Measurements from ENCODE around the gene MYO3A.
"Not testable (repeated sequence)": the region's sequence is repeated elsewhere in the genome, so short reads cannot be mapped to it uniquely, and the experiment has no call there.

Gene MYO3A

GRCh38 chr10:26093229-26093628 is 159.2 kb downstream of the MYO3A start:
- Histone ChIP-seq H3K79me1 (ENCODE audit: low read depth, low read length) (no peaks in the 10 kb centered on the region), H3K14ac (ENCODE audit: low read length) (no peak overlapping the region), H2BK5ac (ENCODE audit: low read length) (no peak overlapping the region), H4K8ac (ENCODE audit: low read depth, low read length) (no peak overlapping the region), H2AFZ (ENCODE audit: low read length) (no peak overlapping the region), H3K4me3 (ENCODE audit: low read length in 2 of 2) (no peak overlapping the region), H3K4me2 (ENCODE audit: insufficient read depth, low read length, poor library complexity, severe bottlenecking) (no peak overlapping the region), H3K9me3 (replicated peaks in 1 of 2; ENCODE audit: control insufficient read depth in 2 of 2, insufficient read depth in 1 of 2, low read depth in 1 of 2, low read length in 2 of 2) (no peaks in the 10 kb centered on the region), H3K27me3 (ENCODE audit: control insufficient read depth in 3 of 3, insufficient read depth in 3 of 3, low read depth in 1 of 3, low read length in 3 of 3) (no peaks in the 10 kb centered on the region), H3K4ac (ENCODE audit: low read length) (no peak overlapping the region), H2BK12ac (ENCODE audit: low read length) (no peak overlapping the region), H2BK120ac (ENCODE audit: low read depth, low read length) (no peak overlapping the region), H3K9ac (ENCODE audit: low read depth, low read length, poor library complexity) (no peak overlapping the region), H4K91ac (ENCODE audit: low read depth, low read length, poor library complexity) (no peak overlapping the region), H2AK5ac (ENCODE audit: low read depth, low read length) (no peak overlapping the region), H3K27ac (replicated peaks; ENCODE audit: low read length) (no peak overlapping the region), H3K23ac (ENCODE audit: low read depth, low read length, poor library complexity) (no peak overlapping the region), H3K18ac (ENCODE audit: low read length) (no peak overlapping the region), H3K4me1 (ENCODE audit: control insufficient read depth in 2 of 2, insufficient read depth in 1 of 2, low read depth in 1 of 2, low read length in 2 of 2) (no peaks in the 10 kb centered on the region), H2BK15ac (ENCODE audit: low read length) (no peak overlapping the region), H3K36me3 (replicated peaks in 1 of 2; ENCODE audit: control insufficient read depth in 2 of 2, insufficient read depth in 2 of 2, low read length in 2 of 2) (no peaks in the 10 kb centered on the region)
- no CpG with 5 or more reads among the region's 1 CpG for WGBS, 2 donors (ENCODE audit: extremely low coverage in 2 of 2, insufficient read length in 2 of 2, insufficient replicate concordance in 1 of 2)
- DNase-seq (ENCODE audit: low spot score): no peak

- no peak overlapping the region for H2BK120ac ChIP-seq (ENCODE audit: low read depth, low read length)
- H4K8ac ChIP-seq (ENCODE audit: low read depth, low read length): no peak overlapping the region
- H3K27ac ChIP-seq (replicated peaks; ENCODE audit: low read length): no peak overlapping the region
- no CpG with 5 or more reads among the region's 4 CpGs for WGBS, 2 donors (ENCODE audit: extremely low coverage in 2 of 2, insufficient read length in 2 of 2, insufficient replicate concordance in 1 of 2)
- no peak overlapping the region for H2AFZ ChIP-seq (ENCODE audit: low read length)
- no peak overlapping the region for H3K23ac ChIP-seq (ENCODE audit: low read depth, low read length, poor library complexity)
- H2BK15ac ChIP-seq (ENCODE audit: low read length): no peak overlapping the region
- no peak overlapping the region for H3K14ac ChIP-seq (ENCODE audit: low read length)
- H3K9ac ChIP-seq (ENCODE audit: low read depth, low read length, poor library complexity): no peak overlapping the region
- H3K79me1 ChIP-seq (ENCODE audit: low read depth, low read length): no peaks in the 10 kb centered on the region
- H2BK12ac ChIP-seq (ENCODE audit: low read length): no peak overlapping the region
- H4K91ac ChIP-seq (ENCODE audit: low read depth, low read length, poor library complexity): no peak overlapping the region
- H2BK5ac ChIP-seq (ENCODE audit: low read length): no peak overlapping the region
- H3K18ac ChIP-seq (ENCODE audit: low read length): no peak overlapping the region
- H3K36me3 ChIP-seq (replicated peaks in 1 of 2; ENCODE audit: control insufficient read depth in 2 of 2, insufficient read depth in 2 of 2, low read length in 2 of 2): no peaks in the 10 kb centered on the region
- no peak overlapping the region for H3K4me2 ChIP-seq (ENCODE audit: insufficient read depth, low read length, poor library complexity, severe bottlenecking)
- no peak for DNase-seq (ENCODE audit: low spot score)
- no peak overlapping the region for H2AK5ac ChIP-seq (ENCODE audit: low read depth, low read length)
- H3K9me3 ChIP-seq (replicated peaks in 1 of 2; ENCODE audit: control insufficient read depth in 2 of 2, insufficient read depth in 1 of 2, low read depth in 1 of 2, low read length in 2 of 2): no peaks in the 10 kb centered on the region
- H3K27me3 ChIP-seq (ENCODE audit: control insufficient read depth in 3 of 3, insufficient read depth in 3 of 3, low read depth in 1 of 3, low read length in 3 of 3): no peaks in the 10 kb centered on the region
- H3K4ac ChIP-seq (ENCODE audit: low read length): no peak overlapping the region
- H3K4me1 ChIP-seq (ENCODE audit: control insufficient read depth in 2 of 2, insufficient read depth in 1 of 2, low read depth in 1 of 2, low read length in 2 of 2): no peaks in the 10 kb centered on the region
- H3K4me3 ChIP-seq (ENCODE audit: low read length in 2 of 2): no peak overlapping the region
Observed at GRCh38 chr10:26095781-26096180, 161.8 kb downstream of the MYO3A start.

GRCh38 chr10:26097549-26097948 is 163.5 kb downstream of the MYO3A start:
- H3K18ac ChIP-seq (ENCODE audit: low read length); H3K4me3 ChIP-seq (ENCODE audit: low read length in 2 of 2); H3K27me3 ChIP-seq (ENCODE audit: control insufficient read depth in 3 of 3, insufficient read depth in 3 of 3, low read depth in 1 of 3, low read length in 3 of 3); H3K79me1 ChIP-seq (ENCODE audit: low read depth, low read length); H2BK12ac ChIP-seq (ENCODE audit: low read length); H3K36me3 ChIP-seq (replicated peaks in 1 of 2; ENCODE audit: control insufficient read depth in 2 of 2, insufficient read depth in 2 of 2, low read length in 2 of 2); H3K9me3 ChIP-seq (replicated peaks in 1 of 2; ENCODE audit: control insufficient read depth in 2 of 2, insufficient read depth in 1 of 2, low read depth in 1 of 2, low read length in 2 of 2); H3K9ac ChIP-seq (ENCODE audit: low read depth, low read length, poor library complexity); H3K4ac ChIP-seq (ENCODE audit: low read length); H3K23ac ChIP-seq (ENCODE audit: low read depth, low read length, poor library complexity); H2BK120ac ChIP-seq (ENCODE audit: low read depth, low read length); H2BK5ac ChIP-seq (ENCODE audit: low read length); H2AFZ ChIP-seq (ENCODE audit: low read length); H3K4me2 ChIP-seq (ENCODE audit: insufficient read depth, low read length, poor library complexity, severe bottlenecking); H3K14ac ChIP-seq (ENCODE audit: low read length); DNase-seq (ENCODE audit: low spot score); H4K8ac ChIP-seq (ENCODE audit: low read depth, low read length); H2AK5ac ChIP-seq (ENCODE audit: low read depth, low read length); H2BK15ac ChIP-seq (ENCODE audit: low read length); H3K27ac ChIP-seq (replicated peaks; ENCODE audit: low read length); H4K91ac ChIP-seq (ENCODE audit: low read depth, low read length, poor library complexity); H3K4me1 ChIP-seq (ENCODE audit: control insufficient read depth in 2 of 2, insufficient read depth in 1 of 2, low read depth in 1 of 2, low read length in 2 of 2): not testable (repeated sequence)
- no CpG with 5 or more reads among the region's 1 CpG for WGBS, 2 donors (ENCODE audit: extremely low coverage in 2 of 2, insufficient read length in 2 of 2, insufficient replicate concordance in 1 of 2)

- Histone ChIP-seq H3K4me3 (ENCODE audit: low read length in 2 of 2) (no peak overlapping the region), H2BK15ac (ENCODE audit: low read length) (no peak overlapping the region), H3K4ac (ENCODE audit: low read length) (no peak overlapping the region), H2BK5ac (ENCODE audit: low read length) (no peak overlapping the region), H3K27ac (replicated peaks; ENCODE audit: low read length) (no peak overlapping the region), H3K9ac (ENCODE audit: low read depth, low read length, poor library complexity) (no peak overlapping the region), H3K36me3 (replicated peaks in 1 of 2; ENCODE audit: control insufficient read depth in 2 of 2, insufficient read depth in 2 of 2, low read length in 2 of 2) (no peaks in the 10 kb centered on the region), H3K23ac (ENCODE audit: low read depth, low read length, poor library complexity) (no peak overlapping the region), H2BK12ac (ENCODE audit: low read length) (no peak overlapping the region), H2BK120ac (ENCODE audit: low read depth, low read length) (no peak overlapping the region), H4K8ac (ENCODE audit: low read depth, low read length) (no peak overlapping the region), H3K14ac (ENCODE audit: low read length) (no peak overlapping the region), H2AK5ac (ENCODE audit: low read depth, low read length) (no peak overlapping the region), H2AFZ (ENCODE audit: low read length) (no peak overlapping the region), H3K79me1 (ENCODE audit: low read depth, low read length) (no peaks in the 10 kb centered on the region), H3K9me3 (replicated peaks in 1 of 2; ENCODE audit: control insufficient read depth in 2 of 2, insufficient read depth in 1 of 2, low read depth in 1 of 2, low read length in 2 of 2) (no peaks in the 10 kb centered on the region), H3K18ac (ENCODE audit: low read length) (no peak overlapping the region), H4K91ac (ENCODE audit: low read depth, low read length, poor library complexity) (no peak overlapping the region), H3K4me1 (ENCODE audit: control insufficient read depth in 2 of 2, insufficient read depth in 1 of 2, low read depth in 1 of 2, low read length in 2 of 2) (no peaks in the 10 kb centered on the region), H3K4me2 (ENCODE audit: insufficient read depth, low read length, poor library complexity, severe bottlenecking) (no peak overlapping the region), H3K27me3 (ENCODE audit: control insufficient read depth in 3 of 3, insufficient read depth in 3 of 3, low read depth in 1 of 3, low read length in 3 of 3) (no peaks in the 10 kb centered on the region)
- no peak for DNase-seq (ENCODE audit: low spot score)
- WGBS, 2 donors (ENCODE audit: extremely low coverage in 2 of 2, insufficient read length in 2 of 2, insufficient replicate concordance in 1 of 2): no CpG with 5 or more reads among the region's 3 CpGs
Observed at GRCh38 chr10:26112532-26112931, 178.5 kb downstream of the MYO3A start.

Data from neuronal stem cell (in vitro differentiated cells).